Caco-2 (cell line): ENCODE measurements around the gene RAB3C. TPM values are rescaled to one million over a fixed set of nuclear protein-coding genes. Genes with fewer than 3 reads are reported as not detected.
A peak's percentile ranks its signal among the peaks of the same experiment; 100 is the strongest.

Experiments used
- BruUV-seq: library from RNA; stranded (reverse); fragments of 400-500 nt; replicated peaks from 2 replicates; lab custom pipeline; 2021; lab: Mats Ljungman, UMichigan
- CTCF ChIA-PET: fragments of 300-600 bp; sonication (Branson Sonifier 250); formaldehyde crosslinking; loops from one replicate; lab custom pipeline; 2022; ENCODE audit warnings: antibody characterized with exemption; lab: Charles Lee
- POLR2A ChIA-PET: fragments of 300-600 bp; sonication (Branson Sonifier 250); formaldehyde crosslinking; loops from one replicate; lab custom pipeline; 2022; ENCODE audit warnings: antibody characterized with exemption; lab: Charles Lee
- DNase-seq, 2 experiments: peaks; one replicate each; pipeline versions ENCODE4 v3.0.0 to v3.0.0-alpha.2; 2020 to 2022
- H3K27me3 ChIP-seq: replicated peaks from 2 replicates; pipeline ENCODE4 v1.6.0; 2011; ENCODE audit warnings: low read length; ENCODE audit not compliant: control insufficient read depth, insufficient read depth
- H3K36me3 ChIP-seq: 2 replicates; pipeline ENCODE4 v1.5.1; 2011; ENCODE audit warnings: low read length; ENCODE audit not compliant: control insufficient read depth, insufficient read depth
- H3K4me1 ChIP-seq: fragments of 250-450 bp; sonication (Bioruptor Pico); 2 replicates; pipeline ENCODE4 v1.5.1; 2020; ENCODE audit warnings: mild to moderate bottlenecking
- H3K4me3 ChIP-seq: 2 replicates; pipeline ENCODE4 v1.5.1; 2011; ENCODE audit warnings: low read depth, mild to moderate bottlenecking, control low read depth, low read length
- H3K9me3 ChIP-seq: fragments of 250-450 bp; sonication (Bioruptor Pico); 2 replicates; pipeline ENCODE4 v1.5.1; 2020; ENCODE audit warnings: mild to moderate bottlenecking, moderate library complexity
- H3K27ac Mint-ChIP-seq: one replicate; pipeline ENCODE4 v1.8.0; 2022; ENCODE audit warnings: mixed read lengths; ENCODE audit not compliant: unreplicated experiment
- H3K27me3 Mint-ChIP-seq: one replicate; pipeline ENCODE4 v1.8.0; 2022; ENCODE audit warnings: mixed read lengths; ENCODE audit not compliant: insufficient read depth, unreplicated experiment
- H3K36me3 Mint-ChIP-seq: one replicate; pipeline ENCODE4 v1.8.0; 2022; ENCODE audit warnings: mild to moderate bottlenecking, mixed read lengths; ENCODE audit not compliant: insufficient read depth, unreplicated experiment
- H3K4me1 Mint-ChIP-seq: one replicate; pipeline ENCODE4 v1.8.0; 2022; ENCODE audit warnings: low read depth, mixed read lengths; ENCODE audit not compliant: unreplicated experiment
- H3K4me3 Mint-ChIP-seq: one replicate; pipeline ENCODE4 v1.8.0; 2022; ENCODE audit warnings: mild to moderate bottlenecking, moderate library complexity, mixed read lengths; ENCODE audit not compliant: unreplicated experiment
- H3K9me3 Mint-ChIP-seq: one replicate; pipeline ENCODE4 v1.8.0; 2022; ENCODE audit warnings: mixed read lengths; ENCODE audit not compliant: unreplicated experiment
- CTCF ChIP-seq, 2 experiments: fragments of 200-600 bp in 1 of 2; IDR thresholded peaks; 1 replicate in 1 of 2; 2 replicates in 1 of 2; pipeline versions ENCODE4 v1.5.1 to v1.8.0; 2011 to 2022; ENCODE audit warnings: antibody characterized with exemption in 1 of 2, control low read depth in 1 of 2, inconsistent platforms in 1 of 2, low read depth in 1 of 2, low read length in 1 of 2, mild to moderate bottlenecking in 1 of 2, moderate library complexity in 1 of 2; ENCODE audit not compliant: insufficient read depth in 1 of 2, severe bottlenecking in 1 of 2, unreplicated experiment in 1 of 2
- intact Hi-C: fragments of 100-400 bp; cut with micrococcal nuclease; formaldehyde crosslinking; loops from one replicate; pipeline ENCODE4 v1.10.0; 2022; ENCODE audit not compliant: unreplicated experiment
- total RNA-seq: library from RNA; stranded (reverse); gene quantifications from 2 replicates; pipeline ENCODE4 v1.2.3, GENCODE V29; 2022

The RAB3C gene
- total RNA-seq, 1 experiment from 2014 or later = not detected

DNA sequence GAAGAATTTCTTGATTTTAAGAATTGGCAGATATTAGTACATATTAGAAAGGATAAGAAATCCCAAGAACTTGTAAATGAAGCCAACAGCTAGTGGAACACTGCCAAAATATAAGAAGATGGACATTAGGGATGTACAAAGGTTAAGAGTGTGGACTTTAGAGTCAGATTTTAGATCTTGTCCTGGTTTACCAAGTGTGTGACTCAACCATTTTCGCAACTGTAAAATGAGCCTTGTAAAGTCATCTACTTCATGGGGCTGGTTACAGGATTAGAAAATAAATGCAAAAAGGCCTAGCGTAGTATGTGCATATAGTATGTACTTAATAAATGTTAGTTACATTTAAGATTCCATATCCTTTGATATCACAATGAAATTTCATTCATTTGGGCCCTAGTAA, 260.0 kb downstream of the RAB3C start:
- CTCF ChIA-PET = no interaction called here
- Histone ChIP-seq H3K36me3 (no peaks in the 10 kb centered on the region), H3K9me3 (0 out of 2 replicates have a peak, but pooled peaks cover 2% of the 10 kb centered on the region), H3K27me3 (no peaks in the 10 kb centered on the region), H3K4me3 (no peak overlapping the region), H3K4me1 (no peaks in the 10 kb centered on the region)
- no peaks in the 10 kb centered on the region for H3K36me3 Mint-ChIP-seq
- no peak overlapping the region for H3K4me3 Mint-ChIP-seq
- no peak for DNase-seq
- POLR2A ChIA-PET = interaction anchor here (0.6 kb wide), 1 partner anchor 12 kb away, joined by 3 read pairs; no protein-coding TSS in a partner anchor
- intact Hi-C loops = no loop called here
- TF ChIP-seq CTCF (IDR thresholded peaks at IDR 0.05; ENCODE audit: insufficient read depth in 1 of 2, low read depth in 1 of 2, low read length in 1 of 2, severe bottlenecking in 1 of 2, unreplicated experiment in 1 of 2) = no peak
- H3K27ac Mint-ChIP-seq = no peak overlapping the region
- H3K4me1 Mint-ChIP-seq = no peaks in the 10 kb centered on the region
- BruUV-seq = no TSS peak
- no peaks in the 10 kb centered on the region for H3K27me3 Mint-ChIP-seq
- peaks cover 11% of the 10 kb centered on the region for H3K9me3 Mint-ChIP-seq

DNA sequence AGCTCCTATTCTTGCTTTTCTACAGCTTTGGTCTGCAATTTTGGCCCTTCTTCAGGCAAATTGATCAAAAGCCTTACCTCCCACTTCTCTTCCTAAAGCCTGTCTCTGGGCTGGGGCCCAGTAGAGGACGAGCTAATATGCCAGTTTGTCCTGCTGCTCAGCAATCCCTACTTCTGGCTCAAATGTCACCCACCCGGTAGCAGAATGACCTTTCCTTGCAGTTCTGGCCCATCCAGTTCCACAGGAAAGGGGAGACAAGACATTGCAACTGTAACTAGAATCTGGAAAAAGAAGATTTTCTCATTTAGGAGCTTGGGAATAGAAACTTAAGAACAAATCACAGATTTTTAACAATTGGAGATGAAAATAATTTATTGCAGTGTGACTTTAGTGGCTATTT, 261.5 kb downstream of the RAB3C start:
- Histone ChIP-seq H3K27me3 (no peaks in the 10 kb centered on the region), H3K9me3 (0 out of 2 replicates have a peak, but pooled peaks cover 2% of the 10 kb centered on the region), H3K36me3 (no peaks in the 10 kb centered on the region), H3K4me3 (no peak overlapping the region), H3K4me1 (peaks cover 8% of the 10 kb centered on the region)
- CTCF ChIA-PET = no interaction called here
- no peaks in the 10 kb centered on the region for H3K27me3 Mint-ChIP-seq
- intact Hi-C loops = no loop called here
- no peak overlapping the region for H3K4me3 Mint-ChIP-seq
- H3K36me3 Mint-ChIP-seq = no peaks in the 10 kb centered on the region
- peak in 1 of 2 experiments; percentile 10 for DNase-seq
- peaks cover 11% of the 10 kb centered on the region for H3K9me3 Mint-ChIP-seq
- no peak overlapping the region for H3K27ac Mint-ChIP-seq
- POLR2A ChIA-PET = no interaction called here
- TF ChIP-seq CTCF (IDR thresholded peaks at IDR 0.05; ENCODE audit: insufficient read depth in 1 of 2, low read depth in 1 of 2, low read length in 1 of 2, severe bottlenecking in 1 of 2, unreplicated experiment in 1 of 2) = no peak
- BruUV-seq = no TSS peak
- no peaks in the 10 kb centered on the region for H3K4me1 Mint-ChIP-seq

- Mint-ChIP-seq H3K27me3 (no peaks in the 10 kb centered on the region), H3K9me3 (no peaks in the 10 kb centered on the region), H3K4me3 (no peak overlapping the region), H3K4me1 (no peaks in the 10 kb centered on the region), H3K36me3 (no peaks in the 10 kb centered on the region), H3K27ac (no peak overlapping the region)
- Histone ChIP-seq H3K4me3 (no peak overlapping the region), H3K36me3 (no peaks in the 10 kb centered on the region), H3K4me1 (peaks cover 21% of the 10 kb centered on the region), H3K9me3 (no peaks in the 10 kb centered on the region), H3K27me3 (no peaks in the 10 kb centered on the region)
- ChIA-PET CTCF (interaction anchor here (0.6 kb wide), 1 partner anchor 387 kb away, joined by 3 read pairs; no protein-coding TSS in a partner anchor), POLR2A (interaction anchor here (0.6 kb wide), 1 partner anchor 336 kb away, joined by 3 read pairs; no protein-coding TSS in a partner anchor)
- no TSS peak for BruUV-seq
- no peak for DNase-seq
- intact Hi-C loops = no loop called here
- TF ChIP-seq CTCF (IDR thresholded peaks at IDR 0.05; ENCODE audit: insufficient read depth in 1 of 2, low read depth in 1 of 2, low read length in 1 of 2, severe bottlenecking in 1 of 2, unreplicated experiment in 1 of 2) = no peak
Measured at GRCh38 chr5:58847041-58847440, 264.2 kb downstream of the RAB3C start.
